SHP77 (cell line): Measurements from ENCODE around the gene KRT73.

Experiments used
- DNase-seq, 2 experiments: peaks; one replicate each; lab custom pipeline; 2025; lab: John Stamatoyannopoulos, UW

Gene KRT73

GRCh38 chr12:52618216-52618615 lies at the start of gene KRT73:
KRT73 (minus strand) TSS chr12:52618559; CDS start chr12:52618524, 35 bp downstream.
- DNase-seq, result no peak

GRCh38 chr12:52667931-52668330 lies 49.6 kb upstream of the KRT73 start:
- no peak for DNase-seq

- no peak for DNase-seq
These were observed 49.1 kb upstream of the KRT73 start for GRCh38 chr12:52667509-52667908.

- DNase-seq, result no peak
These were observed 48.1 kb upstream of the KRT73 start for GRCh38 chr12:52666471-52666870.

DNA sequence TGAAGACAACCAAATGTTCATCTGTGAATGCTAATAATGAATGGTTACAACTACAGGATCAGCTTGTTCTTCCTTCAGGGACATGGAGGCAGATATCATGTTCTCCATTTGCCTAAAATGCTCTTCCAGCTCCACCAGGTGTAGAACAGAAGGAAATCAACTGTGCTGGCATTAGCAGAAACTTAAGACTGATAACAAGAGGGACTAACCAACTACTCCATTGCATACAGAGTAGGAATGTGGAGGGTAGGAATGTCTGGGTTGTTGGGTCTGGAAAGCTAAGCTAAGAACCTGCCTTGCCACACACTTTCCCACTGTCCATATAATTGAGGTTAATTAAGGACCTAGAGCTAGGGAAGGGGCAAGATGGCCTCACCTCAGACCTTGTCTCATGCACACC lies 45.1 kb upstream of the KRT73 start:
- no peak for DNase-seq

DNA sequence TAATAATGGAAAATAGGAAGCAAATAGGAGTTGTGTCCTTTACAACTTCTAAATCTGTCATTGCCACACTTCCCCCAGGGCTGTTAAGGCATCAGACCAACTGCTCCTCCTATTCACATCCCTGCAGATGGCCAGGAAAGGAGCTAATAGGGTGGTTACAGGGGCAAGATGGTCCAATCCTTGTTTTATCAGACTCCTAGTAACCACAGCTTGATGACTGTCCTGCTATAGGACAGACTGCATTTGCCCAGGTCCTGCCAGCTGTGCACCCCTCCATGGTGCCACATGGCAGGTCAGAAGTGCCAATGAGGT lies 44.5 kb upstream of the KRT73 start:
- DNase-seq, result no peak

- DNase-seq, result no peak
These were observed 43.9 kb upstream of the KRT73 start for GRCh38 chr12:52662093-52662917.

GRCh38 chr12:52661668-52662067 lies 43.3 kb upstream of the KRT73 start:
- DNase-seq, result no peak

GRCh38 chr12:52660934-52661499 lies 42.7 kb upstream of the KRT73 start:
- DNase-seq, result no peak

GRCh38 chr12:52659951-52660350 lies 41.6 kb upstream of the KRT73 start:
- no peak for DNase-seq

DNA sequence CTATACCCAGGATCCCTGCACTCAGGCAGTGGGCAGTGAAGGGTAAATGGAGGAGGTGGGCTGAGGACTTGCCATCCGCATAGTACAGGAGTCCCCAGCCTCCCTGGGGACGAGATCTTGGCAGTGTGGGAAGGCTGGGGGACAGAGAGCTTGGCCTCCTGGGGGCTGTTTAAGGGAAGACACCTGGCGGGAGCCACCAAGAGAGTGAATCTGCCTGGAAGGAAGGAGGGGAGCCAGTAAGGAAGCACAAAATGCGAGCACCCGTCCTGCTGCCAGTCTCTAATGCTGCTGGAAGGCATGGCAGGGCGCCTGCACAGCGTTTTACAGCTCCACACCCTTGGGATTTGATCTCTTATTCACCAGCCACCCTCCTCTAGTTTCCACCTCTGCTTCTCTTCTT lies 41.0 kb upstream of the KRT73 start:
- no peak for DNase-seq

- no peak for DNase-seq
These were observed 39.8 kb upstream of the KRT73 start for GRCh38 chr12:52658196-52658595.

GRCh38 chr12:52657250-52657902 lies 39.0 kb upstream of the KRT73 start:
- no peak for DNase-seq

DNA sequence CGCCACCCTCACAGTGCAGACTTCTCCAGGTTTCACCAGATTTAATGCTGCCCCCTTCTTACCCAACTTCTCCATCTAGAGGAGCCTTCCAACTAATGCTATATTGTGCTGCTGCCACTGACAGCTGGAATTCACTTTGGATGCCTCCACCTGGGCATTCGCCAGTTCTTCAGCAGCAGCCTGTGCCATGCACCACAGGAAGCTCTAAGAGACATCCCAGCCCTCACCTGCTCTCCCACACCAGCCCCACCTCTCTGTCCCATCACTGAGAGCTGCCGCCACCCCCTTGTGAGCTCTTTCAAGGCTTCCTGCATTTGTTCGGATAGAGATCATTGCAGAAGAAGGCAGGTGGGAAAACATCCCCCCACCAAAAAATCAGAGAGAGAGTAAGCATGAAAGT lies 38.3 kb upstream of the KRT73 start:
- no peak for DNase-seq

DNA sequence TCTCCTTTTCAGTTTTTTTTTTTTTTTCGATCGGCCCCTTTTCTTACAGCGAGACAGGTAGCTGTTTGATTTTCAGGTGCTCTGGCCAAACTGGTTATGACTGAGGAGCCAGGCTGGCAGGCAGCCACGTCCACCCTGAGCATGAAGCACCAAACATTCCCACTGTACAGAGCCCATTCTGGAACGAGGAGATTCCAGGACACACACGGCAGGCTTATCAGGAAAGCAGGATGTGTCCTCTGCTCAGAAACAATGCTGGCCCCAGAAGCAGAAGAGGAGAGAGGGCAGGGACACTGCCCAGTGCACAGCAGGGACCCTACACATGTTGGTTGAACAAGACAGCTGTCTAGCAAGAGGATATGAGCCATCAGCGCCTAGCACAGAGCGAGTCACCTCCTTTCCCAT lies 37.4 kb upstream of the KRT73 start:
- DNase-seq, result no peak

DNA sequence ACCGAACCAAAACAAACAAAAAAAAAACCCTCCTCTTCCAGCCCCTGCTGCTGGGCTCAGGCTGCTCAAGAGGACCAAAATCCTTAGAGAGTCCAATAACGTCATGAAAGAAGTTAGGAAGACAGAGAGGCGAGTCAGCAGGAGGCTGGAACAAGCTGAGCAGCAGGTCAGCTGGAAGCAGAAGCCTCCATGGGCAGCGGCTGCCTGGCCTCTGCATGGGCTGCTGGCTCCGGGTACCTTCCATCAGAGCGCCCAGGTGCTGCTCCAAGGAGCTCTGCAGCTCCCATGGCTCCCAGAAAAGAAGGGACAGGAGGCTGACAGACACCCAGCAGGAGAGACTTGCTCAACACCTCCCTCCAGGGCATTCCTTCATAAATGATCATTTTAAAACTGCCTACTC lies 36.9 kb upstream of the KRT73 start:
- DNase-seq, result no peak

DNA sequence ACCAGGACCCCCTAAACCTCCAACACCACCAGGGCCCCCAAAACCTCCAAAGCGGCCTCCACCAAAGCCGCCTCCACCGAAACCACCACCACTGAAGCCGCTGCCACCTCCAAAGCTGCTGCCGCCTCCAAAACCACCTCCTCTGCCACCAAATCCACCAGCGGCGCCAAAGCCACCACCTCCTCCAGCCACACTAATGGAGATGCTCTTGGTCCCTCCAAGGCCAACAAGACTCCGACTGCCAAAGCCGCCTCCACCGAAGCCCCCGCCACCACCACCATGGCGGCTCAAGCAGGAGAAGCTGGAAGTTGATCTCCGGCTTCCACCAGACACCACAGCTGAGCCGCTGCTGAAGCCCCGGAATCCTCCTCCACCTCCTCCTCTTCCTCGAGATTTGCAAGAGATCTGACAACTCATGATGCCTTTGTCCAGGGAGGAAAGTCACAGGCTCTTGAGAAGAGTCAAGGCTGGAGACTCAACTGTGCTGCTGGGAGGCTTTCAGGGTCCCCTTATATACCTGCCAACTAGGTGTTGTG lies 33.4 kb upstream of the KRT73 start, which contains the start of gene KRT2:
Gene KRT2 (minus strand): TSS at position 486 of the 536 bp plus-strand sequence. CDS start 69 bp downstream, at position 417.
- no peak for DNase-seq

DNA sequence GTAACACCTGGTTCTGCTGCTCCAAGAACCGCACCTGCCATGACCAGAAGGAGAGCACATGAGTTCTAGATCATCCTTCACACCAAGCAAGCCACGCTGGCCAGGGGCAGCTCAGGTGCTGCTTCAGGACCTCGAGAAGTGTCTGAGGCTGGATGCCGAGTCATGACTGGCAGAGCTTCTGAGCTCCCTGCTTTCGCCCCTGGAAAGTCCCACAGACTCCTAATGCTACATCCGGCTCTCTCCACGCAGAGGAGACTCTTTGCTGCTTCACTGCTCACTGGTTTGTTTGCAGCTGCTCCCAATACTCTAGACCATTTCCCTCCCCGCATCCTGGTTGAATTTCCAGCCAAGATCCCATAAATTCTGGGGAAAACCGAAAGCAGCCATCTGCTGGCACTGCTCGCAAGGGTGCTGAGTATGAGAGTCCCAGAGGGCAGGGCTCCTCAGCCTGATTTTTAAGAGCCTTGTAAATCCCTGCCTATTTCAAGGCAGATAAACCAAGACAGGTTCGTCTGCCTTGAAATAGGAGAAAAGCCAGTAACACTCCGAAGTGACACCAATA lies 32.2 kb upstream of the KRT73 start:
- DNase-seq, result no peak

GRCh38 chr12:52649066-52649465 lies 30.7 kb upstream of the KRT73 start:
- DNase-seq, result no peak

DNA sequence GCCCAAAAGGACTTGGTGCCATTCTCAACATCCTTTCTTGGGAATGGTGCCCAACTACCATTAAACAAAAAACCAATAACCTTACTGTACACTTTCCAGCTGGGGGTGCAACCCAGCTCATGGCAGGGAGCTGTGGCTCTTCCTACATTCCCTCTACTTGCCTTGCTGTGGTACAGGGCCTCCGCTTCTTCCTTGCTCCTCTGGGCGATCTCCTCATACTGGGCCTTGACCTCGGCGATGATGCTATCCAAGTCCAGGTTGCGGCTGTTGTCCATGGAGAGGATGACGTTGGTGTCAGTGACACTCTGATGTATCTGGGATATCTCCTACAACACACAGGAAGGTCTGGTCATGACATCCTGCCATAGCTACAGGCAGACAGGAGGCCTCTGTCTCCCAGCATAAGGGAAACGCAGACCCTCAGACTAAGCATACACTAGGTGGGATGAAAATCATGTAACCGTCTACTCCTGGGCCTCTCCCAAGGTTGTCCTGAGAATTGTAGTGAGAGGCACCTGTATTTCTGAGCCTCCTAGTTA lies 29.7 kb upstream of the KRT73 start:
- no peak for DNase-seq

GRCh38 chr12:52647601-52648000 lies 29.2 kb upstream of the KRT73 start:
- no peak for DNase-seq

DNA sequence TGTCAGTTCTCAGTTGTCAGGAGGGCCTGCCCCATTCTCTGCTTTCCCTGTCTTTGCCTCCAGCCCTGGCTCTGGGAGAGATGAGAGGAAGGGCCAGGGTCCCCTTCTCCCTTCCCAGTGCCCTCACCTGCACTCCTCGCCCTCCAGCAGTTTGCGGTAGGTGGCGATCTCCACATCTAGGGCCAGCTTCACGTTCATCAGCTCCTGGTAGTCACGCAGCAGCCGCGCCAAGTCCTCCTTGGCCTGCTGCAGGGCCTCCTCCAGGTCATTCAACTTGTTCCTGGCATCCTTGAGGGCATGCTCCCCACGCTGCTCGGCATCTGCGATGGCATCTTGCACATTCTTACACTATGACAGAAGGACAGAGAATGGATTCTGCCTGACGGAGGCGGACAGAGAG lies 28.3 kb upstream of the KRT73 start:
- DNase-seq, result no peak
